Measurements from ENCODE around the gene PODXL2. TPM values are rescaled to one million over a fixed set of nuclear protein-coding genes. Genes with fewer than 3 reads are reported as not detected.

The PODXL2 gene
- 25.5 and 25.7 TPM in 2 replicates for total RNA-seq
- long read RNA-seq: 0 reads

GRCh38 chr3:127628788-127629466, at the start of gene PODXL2:
Gene PODXL2 (plus strand): TSS chr3:127629185. CDS start chr3:127629220, 35 bp downstream.
- H3K27me3 Mint-ChIP-seq: peaks cover 51% of the 10 kb centered on the region
- H3K36me3 Mint-ChIP-seq (ENCODE audit: insufficient read depth): no peaks in the 10 kb centered on the region
- peak; percentile 51 for DNase-seq (ENCODE audit: low spot score, unreplicated experiment)
- TF ChIP-seq CTCF (IDR thresholded peaks at IDR 0.05; ENCODE audit: unreplicated experiment): no peak
- H3K4me3 Mint-ChIP-seq (ENCODE audit: low read depth): peak within 1 kb of the TSS; percentile 74
- peak within 1 kb of the TSS; percentile 86 for H3K27ac Mint-ChIP-seq
- H3K9me3 Mint-ChIP-seq (ENCODE audit: low read depth): no peaks in the 10 kb centered on the region
- peaks cover 7% of the 10 kb centered on the region for H3K4me1 Mint-ChIP-seq (ENCODE audit: low read depth)

GRCh38 chr3:127580327-127581060, 48.5 kb upstream of the PODXL2 start:
- Mint-ChIP-seq H3K4me1 (ENCODE audit: low read depth) (no peaks in the 10 kb centered on the region), H3K4me3 (ENCODE audit: low read depth) (no peak overlapping the region), H3K9me3 (ENCODE audit: low read depth) (no peaks in the 10 kb centered on the region), H3K36me3 (ENCODE audit: insufficient read depth) (peaks cover 1% of the 10 kb centered on the region), H3K27me3 (no peaks in the 10 kb centered on the region), H3K27ac (no peak overlapping the region)
- no peak for DNase-seq (ENCODE audit: low spot score, unreplicated experiment)
- TF ChIP-seq CTCF (IDR thresholded peaks at IDR 0.05; ENCODE audit: unreplicated experiment): no peak

GRCh38 chr3:127584734-127585133, 44.3 kb upstream of the PODXL2 start:
- no peak overlapping the region for H3K4me3 Mint-ChIP-seq (ENCODE audit: low read depth)
- H3K9me3 Mint-ChIP-seq (ENCODE audit: low read depth): no peaks in the 10 kb centered on the region
- peaks cover 9% of the 10 kb centered on the region for H3K4me1 Mint-ChIP-seq (ENCODE audit: low read depth)
- H3K27ac Mint-ChIP-seq: no peak overlapping the region
- H3K36me3 Mint-ChIP-seq (ENCODE audit: insufficient read depth): no peaks in the 10 kb centered on the region
- H3K27me3 Mint-ChIP-seq: no peaks in the 10 kb centered on the region
- no peak for DNase-seq (ENCODE audit: low spot score, unreplicated experiment)
- TF ChIP-seq CTCF (IDR thresholded peaks at IDR 0.05; ENCODE audit: unreplicated experiment): no peak

- Mint-ChIP-seq H3K4me3 (ENCODE audit: low read depth) (no peak overlapping the region), H3K36me3 (ENCODE audit: insufficient read depth) (no peaks in the 10 kb centered on the region)
Measured at GRCh38 chr3:127585163-127585812, 43.7 kb upstream of the PODXL2 start.

More at GRCh38 chr3:127585163-127585812, 43.7 kb upstream of the PODXL2 start:
- Mint-ChIP-seq H3K9me3 (ENCODE audit: low read depth) (no peaks in the 10 kb centered on the region), H3K4me1 (ENCODE audit: low read depth) (peaks cover 9% of the 10 kb centered on the region), H3K27ac (no peak overlapping the region), H3K27me3 (no peaks in the 10 kb centered on the region)
- no peak for DNase-seq (ENCODE audit: low spot score, unreplicated experiment)
- no peak for TF ChIP-seq CTCF (IDR thresholded peaks at IDR 0.05; ENCODE audit: unreplicated experiment)

Measured in progenitor cell of endocrine pancreas (in vitro differentiated cells).